GM23248 (cell line): ENCODE measurements around the gene FILIP1L.

Experiments
- EZH2 ChIP-seq: fragments of 200-600 bp; sonication (generic); IDR thresholded peaks from 2 replicates; pipeline ENCODE4 v1.6.1; 2018; ENCODE audit warnings: antibody characterized with exemption, mild to moderate bottlenecking; ENCODE audit not compliant: insufficient read depth, poor library complexity, severe bottlenecking
- EZH2phosphoT487 ChIP-seq: fragments of 200-600 bp; sonication (generic); IDR thresholded peaks from 2 replicates; pipeline ENCODE4 v1.6.1; 2018; ENCODE audit warnings: antibody characterized with exemption, moderate library complexity, mild to moderate bottlenecking, low read depth; ENCODE audit not compliant: insufficient read depth

DNA sequence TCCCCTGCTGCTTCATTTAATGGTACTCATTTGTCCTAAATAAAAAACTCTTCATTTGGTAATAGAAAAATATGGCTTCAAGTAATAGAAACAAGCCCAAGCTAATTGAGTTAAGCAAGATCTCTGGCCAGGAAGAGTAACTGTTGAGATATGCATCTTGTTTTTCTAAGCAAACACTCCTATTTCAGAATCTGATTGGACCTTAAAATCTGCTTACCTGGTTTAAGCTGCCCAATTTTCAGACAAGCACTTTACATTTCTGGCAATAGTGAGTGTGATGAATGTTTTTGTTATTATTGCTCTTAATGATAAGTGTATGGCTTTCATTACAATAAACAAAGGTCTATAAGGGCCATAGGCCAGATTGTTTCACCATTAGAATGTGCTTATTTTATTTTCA lies 210.4 kb downstream of the FILIP1L start:
- TF ChIP-seq EZH2phosphoT487 (no peak), EZH2 (no peak)
